Measurements from ENCODE around the gene NKX6-2.

- TF ChIP-seq POLR2AphosphoS5 (IDR thresholded peaks at IDR 0.05) (no peak), CTCF (IDR thresholded peaks at IDR 0.05) (no peak), POLR2A (IDR thresholded peaks at IDR 0.05) (no peak)
Observed at GRCh38 chr10:132808383-132809231, 22.7 kb upstream of the NKX6-2 start.
